Measurements from ENCODE around the gene EXOC7.

EXOC7 gene

GRCh38 chr17:76120658-76121008 is 17.0 kb upstream of the EXOC7 start:
- DNase-seq (ENCODE audit: low read depth): no peak

- no peak for DNase-seq (ENCODE audit: low read depth)
These were observed 16.1 kb upstream of the EXOC7 start for GRCh38 chr17:76119409-76120371.

- DNase-seq (ENCODE audit: low read depth): no peak
These were observed 11.7 kb upstream of the EXOC7 start for GRCh38 chr17:76115138-76115754.

- no peak for DNase-seq (ENCODE audit: low read depth)
These were observed 8.4 kb upstream of the EXOC7 start for GRCh38 chr17:76111956-76112355.

GRCh38 chr17:76107509-76107908 is 3.9 kb upstream of the EXOC7 start:
- DNase-seq (ENCODE audit: low read depth): no peak

GRCh38 chr17:76106703-76107102 is 3.1 kb upstream of the EXOC7 start:
- no peak for DNase-seq (ENCODE audit: low read depth)

GRCh38 chr17:76104896-76105231 is 1.3 kb upstream of the EXOC7 start:
- no peak for DNase-seq (ENCODE audit: low read depth)

GRCh38 chr17:76104140-76104895 is 731 bp upstream of the EXOC7 start:
- DNase-seq (ENCODE audit: low read depth): no peak

GRCh38 chr17:76102944-76103273 is 678 bp downstream of the EXOC7 start:
- no peak for DNase-seq (ENCODE audit: low read depth)

- DNase-seq (ENCODE audit: low read depth): no peak
These were observed 5.8 kb downstream of the EXOC7 start for GRCh38 chr17:76097716-76098295.

GRCh38 chr17:76095943-76096342 is 7.6 kb downstream of the EXOC7 start:
- DNase-seq (ENCODE audit: low read depth): no peak

GRCh38 chr17:76094046-76094445 is 9.5 kb downstream of the EXOC7 start:
- no peak for DNase-seq (ENCODE audit: low read depth)

- no peak for DNase-seq (ENCODE audit: low read depth)
These were observed 10.8 kb downstream of the EXOC7 start for GRCh38 chr17:76092526-76093413.

GRCh38 chr17:76091526-76092286 is 11.9 kb downstream of the EXOC7 start:
- DNase-seq (ENCODE audit: low read depth): no peak

- DNase-seq (ENCODE audit: low read depth): no peak
These were observed 13.0 kb downstream of the EXOC7 start for GRCh38 chr17:76090517-76091129.

- DNase-seq (ENCODE audit: low read depth): no peak
These were observed 13.7 kb downstream of the EXOC7 start for GRCh38 chr17:76089680-76090516.

GRCh38 chr17:76088868-76089576 is 14.6 kb downstream of the EXOC7 start:
- DNase-seq (ENCODE audit: low read depth): no peak

- no peak for DNase-seq (ENCODE audit: low read depth)
These were observed 15.3 kb downstream of the EXOC7 start for GRCh38 chr17:76088041-76088867.

Data from activated gamma-delta T cell treated with anti-CD3 and anti-CD28 coated beads, Interleukin-2, amount 50 U/mL, for 16 hours (primary cell).